OCI-LY3 (cell line): ENCODE data around the gene APOBEC3A.

Experiments
- H2AFZ ChIP-seq: fragments of 200-600, 300-600 bp; shearing (Covaris generic); 2 replicates; pipeline ENCODE4 v1.6.0; 2014; ENCODE audit warnings: antibody characterized with exemption, low read depth, low read length
- H3K27ac ChIP-seq: fragments of 200-600, 300-600 bp; sonication (generic); 2 replicates; pipeline ENCODE4 v1.5.1; 2014; ENCODE audit warnings: mild to moderate bottlenecking, low read length, moderate library complexity, mixed read lengths
- H3K27me3 ChIP-seq: fragments of 200-600, 300-600 bp; sonication (generic); 2 replicates; pipeline ENCODE4 v1.6.1; 2014; ENCODE audit warnings: low read depth, low read length, mixed read lengths
- H3K36me3 ChIP-seq: fragments of 200-600, 300-600 bp; sonication (generic); replicated peaks from 2 replicates; pipeline ENCODE3; 2014; ENCODE audit warnings: low read depth, low read length, mixed read lengths
- H3K4me1 ChIP-seq: fragments of 300-600, 200-600 bp; sonication (generic); 2 replicates; pipeline ENCODE4 v1.6.1; 2014; ENCODE audit warnings: low read length, mixed read lengths
- H3K4me2 ChIP-seq: fragments of 200-600, 300-600 bp; sonication (generic); 2 replicates; pipeline ENCODE4 v1.6.1; 2014; ENCODE audit warnings: low read length, mixed read lengths
- H3K4me3 ChIP-seq: fragments of 300-600, 200-600 bp; sonication (generic); 2 replicates; pipeline ENCODE4 v1.5.1; 2014; ENCODE audit warnings: antibody characterized with exemption, mild to moderate bottlenecking, low read length, moderate library complexity
- H3K79me2 ChIP-seq: fragments of 300-600, 200-600 bp; shearing (Covaris generic); 2 replicates; pipeline ENCODE4 v1.6.1; 2014; ENCODE audit warnings: mild to moderate bottlenecking, low read length, mixed read lengths
- H3K9ac ChIP-seq: fragments of 300-600, 200-600 bp; shearing (Covaris generic); 2 replicates; pipeline ENCODE4 v1.6.0; 2014; ENCODE audit warnings: mild to moderate bottlenecking, low read length, moderate library complexity
- H3K9me3 ChIP-seq: fragments of 200-600, 300-600 bp; shearing (Covaris generic); 2 replicates; pipeline ENCODE4 v1.6.1; 2014; ENCODE audit warnings: low read length, mixed read lengths; ENCODE audit not compliant: insufficient read depth
- H4K20me1 ChIP-seq: fragments of 200-600, 300-600 bp; sonication (generic); 2 replicates; pipeline ENCODE4 v1.6.1; 2016; ENCODE audit warnings: low read length, mixed read lengths; ENCODE audit not compliant: insufficient read depth
- EZH2phosphoT487 ChIP-seq: fragments of 200-600 bp; shearing (Covaris generic); IDR thresholded peaks from 2 replicates; pipeline ENCODE4 v1.6.1; 2018; ENCODE audit warnings: antibody characterized with exemption, mixed run types, low read depth
- TF ChIP-seq, protein P1 (sequence below): fragments of 200-600, 300-600 bp; sonication (generic); IDR thresholded peaks from 2 replicates; pipeline ENCODE4 v1.5.1; 2014; ENCODE audit warnings: antibody characterized with exemption, low read length, low read depth

APOBEC3A gene

DNA sequence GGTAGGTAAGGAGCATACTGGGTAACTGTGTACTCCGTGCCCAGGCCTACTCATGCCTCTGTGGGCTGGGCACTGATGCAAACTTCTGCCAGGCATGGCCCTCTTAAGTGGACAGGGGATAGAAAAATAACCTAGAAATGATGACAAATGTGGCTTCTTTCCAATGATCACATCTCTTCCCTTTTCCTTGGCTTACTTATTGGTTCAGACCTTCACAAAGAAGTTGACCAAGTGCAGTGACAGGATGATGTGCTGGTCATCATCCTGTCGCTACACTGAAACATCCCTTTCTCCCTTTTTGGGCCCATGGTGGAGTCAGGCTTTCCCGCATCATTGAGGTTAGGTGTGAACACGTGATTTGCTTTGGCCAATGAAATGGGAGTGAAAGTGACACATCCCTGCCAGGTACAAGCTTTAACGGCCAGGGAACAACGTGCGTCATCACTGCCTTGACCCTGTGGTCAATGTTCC, 31.8 kb upstream of the APOBEC3A start:
- Histone ChIP-seq H3K4me1 (no peaks in the 10 kb centered on the region), H3K36me3 (no peaks in the 10 kb centered on the region), H3K27ac (no peak overlapping the region), H3K9ac (no peak overlapping the region), H4K20me1 (no peaks in the 10 kb centered on the region), H3K4me3 (no peak overlapping the region), H3K4me2 (no peak overlapping the region), H3K27me3 (peaks cover 29% of the 10 kb centered on the region), H3K79me2 (no peaks in the 10 kb centered on the region), H3K9me3 (no peaks in the 10 kb centered on the region), H2AFZ (no peak overlapping the region)
- TF ChIP-seq, protein P1, sequence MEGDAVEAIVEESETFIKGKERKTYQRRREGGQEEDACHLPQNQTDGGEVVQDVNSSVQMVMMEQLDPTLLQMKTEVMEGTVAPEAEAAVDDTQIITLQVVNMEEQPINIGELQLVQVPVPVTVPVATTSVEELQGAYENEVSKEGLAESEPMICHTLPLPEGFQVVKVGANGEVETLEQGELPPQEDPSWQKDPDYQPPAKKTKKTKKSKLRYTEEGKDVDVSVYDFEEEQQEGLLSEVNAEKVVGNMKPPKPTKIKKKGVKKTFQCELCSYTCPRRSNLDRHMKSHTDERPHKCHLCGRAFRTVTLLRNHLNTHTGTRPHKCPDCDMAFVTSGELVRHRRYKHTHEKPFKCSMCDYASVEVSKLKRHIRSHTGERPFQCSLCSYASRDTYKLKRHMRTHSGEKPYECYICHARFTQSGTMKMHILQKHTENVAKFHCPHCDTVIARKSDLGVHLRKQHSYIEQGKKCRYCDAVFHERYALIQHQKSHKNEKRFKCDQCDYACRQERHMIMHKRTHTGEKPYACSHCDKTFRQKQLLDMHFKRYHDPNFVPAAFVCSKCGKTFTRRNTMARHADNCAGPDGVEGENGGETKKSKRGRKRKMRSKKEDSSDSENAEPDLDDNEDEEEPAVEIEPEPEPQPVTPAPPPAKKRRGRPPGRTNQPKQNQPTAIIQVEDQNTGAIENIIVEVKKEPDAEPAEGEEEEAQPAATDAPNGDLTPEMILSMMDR: no peak
- no peak for TF ChIP-seq EZH2phosphoT487

DNA sequence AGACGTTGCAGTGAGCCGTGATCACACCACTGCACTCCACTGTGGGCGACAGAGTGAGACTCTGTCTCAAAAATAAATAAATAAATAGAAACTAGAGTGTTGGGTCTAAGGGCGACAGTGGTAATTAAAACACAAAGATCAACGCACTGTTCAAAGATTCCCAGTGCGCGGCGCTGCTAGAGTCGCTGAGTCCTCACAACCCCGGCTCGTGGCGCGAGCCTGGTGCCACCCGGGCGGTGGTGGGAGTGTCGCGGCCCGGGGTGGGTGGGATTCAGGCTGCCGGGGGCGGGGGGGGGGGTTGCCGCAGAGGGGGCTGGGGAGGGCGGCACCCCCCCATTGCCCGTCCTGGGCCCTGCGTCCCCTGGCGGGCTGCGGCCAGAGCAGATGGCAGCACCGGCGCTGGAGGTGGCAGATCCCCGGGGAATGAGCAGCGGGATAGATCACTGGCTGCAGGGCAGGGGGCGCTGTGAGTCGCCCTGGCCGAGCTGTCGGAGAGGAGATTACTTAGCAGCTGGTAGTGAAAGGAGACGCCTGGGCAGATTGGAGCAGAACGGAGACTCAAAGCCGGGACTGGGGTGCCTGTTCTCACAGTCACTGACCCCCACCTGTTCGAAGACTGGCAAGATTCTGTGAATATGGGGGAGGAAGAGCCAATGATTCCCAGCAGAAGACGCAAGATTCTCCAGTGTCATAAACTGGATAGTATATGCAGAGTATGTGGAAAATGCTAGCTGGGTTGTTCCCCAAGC, 30.2 kb upstream of the APOBEC3A start:
- no peak overlapping the region for H3K4me3 ChIP-seq
- H3K9ac ChIP-seq: no peak overlapping the region
- H3K4me2 ChIP-seq: no peak overlapping the region
- H3K27ac ChIP-seq: no peak overlapping the region
- TF ChIP-seq, protein P1: no peak
- no peak for TF ChIP-seq EZH2phosphoT487
- no peaks in the 10 kb centered on the region for H3K36me3 ChIP-seq
- peaks cover 27% of the 10 kb centered on the region for H3K27me3 ChIP-seq
- H2AFZ ChIP-seq: no peak overlapping the region
- H3K79me2 ChIP-seq: no peaks in the 10 kb centered on the region
- H3K9me3 ChIP-seq: no peaks in the 10 kb centered on the region
- H4K20me1 ChIP-seq: no peaks in the 10 kb centered on the region
- no peaks in the 10 kb centered on the region for H3K4me1 ChIP-seq

DNA sequence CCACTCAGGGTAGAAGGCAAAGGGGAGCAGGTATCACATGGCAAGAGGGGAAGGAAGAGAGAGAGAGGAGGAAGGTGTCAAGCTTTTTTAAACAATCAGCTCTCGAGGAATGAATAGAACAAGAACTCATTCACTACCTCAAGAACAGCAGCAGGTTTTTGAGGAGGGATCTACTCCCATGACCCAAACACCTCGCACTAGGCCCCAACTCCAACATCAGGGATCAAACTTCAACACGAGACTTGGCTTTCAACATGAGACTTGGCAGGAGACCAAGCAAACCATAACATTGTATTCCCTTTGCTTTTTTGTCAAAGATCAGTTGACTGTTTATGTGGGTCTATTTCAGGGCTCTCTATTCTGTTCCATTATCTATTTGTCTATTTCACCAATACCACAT, 26.9 kb upstream of the APOBEC3A start:
- Histone ChIP-seq H3K27me3 (peaks cover 21% of the 10 kb centered on the region; the same call in 1 of the 2 replicates), H3K9ac (no peak overlapping the region), H2AFZ (no peak overlapping the region), H4K20me1 (no peaks in the 10 kb centered on the region), H3K4me3 (no peak overlapping the region), H3K79me2 (no peaks in the 10 kb centered on the region), H3K36me3 (no peaks in the 10 kb centered on the region), H3K27ac (no peak overlapping the region), H3K9me3 (no peaks in the 10 kb centered on the region), H3K4me2 (no peak overlapping the region), H3K4me1 (no peaks in the 10 kb centered on the region)
- no peak for TF ChIP-seq EZH2phosphoT487
- TF ChIP-seq, protein P1: no peak

DNA sequence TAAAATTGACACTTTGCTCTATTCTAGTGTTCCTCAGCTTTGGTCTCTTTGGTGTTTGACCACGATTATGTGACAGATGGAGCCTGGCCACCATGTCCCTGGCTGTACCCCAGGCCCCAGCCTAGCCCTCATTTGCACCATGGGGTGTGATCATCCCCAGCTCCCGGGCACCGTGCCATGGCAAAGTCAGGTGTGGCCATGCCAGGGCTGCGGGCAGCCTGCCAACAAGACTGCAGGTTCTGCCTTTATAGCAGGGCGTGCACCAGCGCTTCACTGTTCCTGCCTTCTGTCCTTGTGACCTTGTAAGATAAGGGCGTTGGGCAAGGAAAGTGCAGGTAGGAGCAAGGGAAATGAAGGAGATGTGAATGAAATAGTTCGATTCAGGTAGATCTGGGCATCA, 22.4 kb upstream of the APOBEC3A start:
- Histone ChIP-seq H3K79me2 (no peaks in the 10 kb centered on the region), H3K4me1 (peaks cover 12% of the 10 kb centered on the region), H4K20me1 (no peaks in the 10 kb centered on the region), H3K9ac (no peak overlapping the region), H3K36me3 (no peaks in the 10 kb centered on the region), H3K4me3 (no peak overlapping the region), H2AFZ (no peak overlapping the region), H3K27ac (no peak overlapping the region), H3K9me3 (no peaks in the 10 kb centered on the region), H3K4me2 (no peak overlapping the region), H3K27me3 (peaks cover 35% of the 10 kb centered on the region)
- TF ChIP-seq, protein P1: no peak
- TF ChIP-seq EZH2phosphoT487: no peak
